ENCODE measurements around the gene NFYA. TPM values are rescaled to one million over a fixed set of nuclear protein-coding genes. Genes with fewer than 3 reads are reported as not detected.

The NFYA gene
- total and polyA plus RNA-seq, 8 donors: 16.4 to 58.6 (median 52.6) TPM

- Histone ChIP-seq H3K27me3 (no peaks in the 10 kb centered on the region), H3K27ac (no peak overlapping the region), H3K9me3 (no peaks in the 10 kb centered on the region), H3K4me1 (peaks cover 0 to 14% of the 10 kb centered on the region in 2 donors), H3K4me3 (no peak overlapping the region), H3K36me3 (no peaks in the 10 kb centered on the region)
- no peak for TF ChIP-seq CTCF (IDR thresholded peaks at IDR 0.05)
- intact Hi-C loops (cut with DNase I): no loop called here
- DNase-seq (no peak), ATAC-seq (no peak)
Measured at GRCh38 chr6:41050536-41050935, 22.2 kb upstream of the NFYA start.

- H3K9me3 ChIP-seq: no peaks in the 10 kb centered on the region
- H3K4me1 ChIP-seq: peaks cover 0 to 14% of the 10 kb centered on the region in 2 donors
- no peak for DNase-seq
- intact Hi-C loops (cut with DNase I): no loop called here
- no peaks in the 10 kb centered on the region for H3K27me3 ChIP-seq
- no peaks in the 10 kb centered on the region for H3K36me3 ChIP-seq
- no peak for ATAC-seq
- no peak for TF ChIP-seq CTCF (IDR thresholded peaks at IDR 0.05)
- no peak overlapping the region for H3K27ac ChIP-seq
- no peak overlapping the region for H3K4me3 ChIP-seq
Measured at GRCh38 chr6:41051873-41052272, 20.9 kb upstream of the NFYA start.

GRCh38 chr6:41053041-41053440 is 19.7 kb upstream of the NFYA start, which contains the start of gene APOBEC2:
Gene APOBEC2, plus strand, starts transcription at chr6:41053202. Its CDS starts 146 bp downstream, at chr6:41053348.
- H3K27ac ChIP-seq: no peak within 1 kb of the TSS
- no peaks in the 10 kb centered on the region for H3K27me3 ChIP-seq
- no peak for TF ChIP-seq CTCF (IDR thresholded peaks at IDR 0.05)
- ATAC-seq (no peak), DNase-seq (peak in 1 of 4 donors; percentile 27)
- intact Hi-C loops (cut with DNase I): no loop called here
- no peak within 1 kb of the TSS for H3K4me3 ChIP-seq
- H3K9me3 ChIP-seq: no peaks in the 10 kb centered on the region
- peaks cover 0 to 14% of the 10 kb centered on the region in 2 donors for H3K4me1 ChIP-seq
- H3K36me3 ChIP-seq: no peaks in the 10 kb centered on the region

GRCh38 chr6:41054511-41054910 is 18.3 kb upstream of the NFYA start:
- Histone ChIP-seq H3K27me3 (no peaks in the 10 kb centered on the region), H3K27ac (no peak overlapping the region), H3K36me3 (no peaks in the 10 kb centered on the region), H3K9me3 (no peaks in the 10 kb centered on the region), H3K4me3 (no peak overlapping the region), H3K4me1 (peaks cover 0 to 14% of the 10 kb centered on the region in 2 donors)
- ATAC-seq (no peak), DNase-seq (no peak)
- intact Hi-C loops (cut with DNase I): no loop called here
- no peak for TF ChIP-seq CTCF (IDR thresholded peaks at IDR 0.05)

GRCh38 chr6:41055149-41055548 is 17.6 kb upstream of the NFYA start:
- DNase-seq: no peak
- TF ChIP-seq CTCF (IDR thresholded peaks at IDR 0.05): no peak
- H3K36me3 ChIP-seq: no peaks in the 10 kb centered on the region
- H3K4me1 ChIP-seq: peaks cover 0 to 14% of the 10 kb centered on the region in 2 donors
- no peaks in the 10 kb centered on the region for H3K9me3 ChIP-seq
- ATAC-seq: no peak
- no peak overlapping the region for H3K4me3 ChIP-seq
- H3K27ac ChIP-seq: no peak overlapping the region
- intact Hi-C loops (cut with DNase I): no loop called here
- no peaks in the 10 kb centered on the region for H3K27me3 ChIP-seq

All from left lung (tissue), 10 donors.